Measurements from ENCODE around the gene USP31. TPM values are rescaled to one million over a fixed set of nuclear protein-coding genes. Genes with fewer than 3 reads are reported as not detected.

Gene USP31
- total RNA-seq, 1 experiment from 2014 or later = 3.5 TPM

DNA sequence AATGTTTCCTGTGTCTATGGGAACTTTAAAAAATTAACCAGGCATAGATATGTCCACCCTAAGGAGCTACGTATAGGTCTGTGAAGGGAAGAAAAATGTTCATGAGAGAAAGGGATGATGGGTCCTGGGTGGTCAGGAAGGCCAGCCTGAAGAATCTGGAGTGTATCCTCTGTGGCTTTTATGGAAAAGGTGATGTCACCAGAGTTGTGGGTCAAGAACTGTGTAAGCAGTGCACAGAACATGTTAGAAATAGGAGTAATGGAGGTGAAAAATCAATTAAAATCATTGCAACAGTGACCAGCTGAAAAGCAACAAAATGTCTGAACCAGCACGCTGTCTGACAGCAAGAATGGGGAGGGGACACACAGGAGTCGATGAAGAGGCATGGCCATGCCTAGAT, 68.5 kb downstream of the USP31 start:
- DNase-seq = no peak
- H3K9me2 ChIP-seq (replicated peaks; ENCODE audit: insufficient read depth, low read length) = no peaks in the 10 kb centered on the region
- no peaks in the 10 kb centered on the region for H3K27me3 ChIP-seq (ENCODE audit: low read length)
- H4K20me1 ChIP-seq (ENCODE audit: insufficient read depth, low read depth, low read length) = no peaks in the 10 kb centered on the region
- no peaks in the 10 kb centered on the region for H3K79me2 ChIP-seq (ENCODE audit: low read length)
- no peak overlapping the region for H3K9ac ChIP-seq (ENCODE audit: low read length)
- H3K27ac ChIP-seq (ENCODE audit: low read length) = no peak overlapping the region
- H3K4me2 ChIP-seq (ENCODE audit: low read depth, low read length, poor library complexity, severe bottlenecking) = no peak overlapping the region
- no peak overlapping the region for H2AFZ ChIP-seq (ENCODE audit: low read length)
- H3K9me3 ChIP-seq (ENCODE audit: low read length) = no peaks in the 10 kb centered on the region
- no peaks in the 10 kb centered on the region for H3K4me1 ChIP-seq (ENCODE audit: low read length)
- no peak overlapping the region for H3K4me3 ChIP-seq (ENCODE audit: low read length)
- no peaks in the 10 kb centered on the region for H3K36me3 ChIP-seq (ENCODE audit: insufficient read depth, low read length)

DNA sequence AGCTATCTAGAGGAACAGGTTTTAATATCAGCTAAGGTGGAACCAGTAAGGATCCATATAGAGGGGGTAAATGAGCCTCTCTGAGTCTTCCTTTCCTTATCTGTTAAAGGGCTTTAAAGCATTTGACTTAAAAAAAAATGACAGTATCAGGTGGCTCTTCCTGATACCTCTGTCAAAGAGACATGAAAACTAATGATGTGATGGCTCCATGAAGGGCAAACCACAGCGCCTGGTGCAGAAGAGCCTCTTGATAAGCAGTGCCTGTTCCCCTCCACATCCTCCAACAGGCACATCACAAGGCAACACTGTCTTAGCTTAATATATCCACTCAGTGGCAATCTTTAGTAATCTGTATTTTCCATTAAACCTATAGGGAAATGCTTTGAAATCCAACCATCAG, 68.9 kb downstream of the USP31 start:
- H3K4me3 ChIP-seq (ENCODE audit: low read length) = no peak overlapping the region
- DNase-seq = no peak
- no peaks in the 10 kb centered on the region for H3K9me2 ChIP-seq (replicated peaks; ENCODE audit: insufficient read depth, low read length)

GRCh38 chr16:23079675-23080301, 69.5 kb downstream of the USP31 start:
- H3K9ac ChIP-seq (ENCODE audit: low read length) = no peak overlapping the region
- H3K9me2 ChIP-seq (replicated peaks; ENCODE audit: insufficient read depth, low read length) = no peaks in the 10 kb centered on the region
- no peaks in the 10 kb centered on the region for H3K27me3 ChIP-seq (ENCODE audit: low read length)
- H3K36me3 ChIP-seq (ENCODE audit: insufficient read depth, low read length) = no peaks in the 10 kb centered on the region
- no peak overlapping the region for H3K4me3 ChIP-seq (ENCODE audit: low read length)
- no peaks in the 10 kb centered on the region for H3K79me2 ChIP-seq (ENCODE audit: low read length)
- H3K27ac ChIP-seq (ENCODE audit: low read length) = no peak overlapping the region
- H3K4me1 ChIP-seq (ENCODE audit: low read length) = no peaks in the 10 kb centered on the region
- no peak for DNase-seq
- no peak overlapping the region for H3K4me2 ChIP-seq (ENCODE audit: low read depth, low read length, poor library complexity, severe bottlenecking)
- H3K9me3 ChIP-seq (ENCODE audit: low read length) = no peaks in the 10 kb centered on the region
- no peaks in the 10 kb centered on the region for H4K20me1 ChIP-seq (ENCODE audit: insufficient read depth, low read depth, low read length)
- no peak overlapping the region for H2AFZ ChIP-seq (ENCODE audit: low read length)

More for the DNA sequence above, 68.9 kb downstream of the USP31 start:
- Histone ChIP-seq H4K20me1 (ENCODE audit: insufficient read depth, low read depth, low read length) (no peaks in the 10 kb centered on the region), H3K9me3 (ENCODE audit: low read length) (no peaks in the 10 kb centered on the region), H3K9ac (ENCODE audit: low read length) (no peak overlapping the region), H3K36me3 (ENCODE audit: insufficient read depth, low read length) (no peaks in the 10 kb centered on the region), H2AFZ (ENCODE audit: low read length) (no peak overlapping the region), H3K4me2 (ENCODE audit: low read depth, low read length, poor library complexity, severe bottlenecking) (no peak overlapping the region), H3K79me2 (ENCODE audit: low read length) (no peaks in the 10 kb centered on the region), H3K27me3 (ENCODE audit: low read length) (no peaks in the 10 kb centered on the region), H3K27ac (ENCODE audit: low read length) (no peak overlapping the region), H3K4me1 (ENCODE audit: low read length) (no peaks in the 10 kb centered on the region)

DNA sequence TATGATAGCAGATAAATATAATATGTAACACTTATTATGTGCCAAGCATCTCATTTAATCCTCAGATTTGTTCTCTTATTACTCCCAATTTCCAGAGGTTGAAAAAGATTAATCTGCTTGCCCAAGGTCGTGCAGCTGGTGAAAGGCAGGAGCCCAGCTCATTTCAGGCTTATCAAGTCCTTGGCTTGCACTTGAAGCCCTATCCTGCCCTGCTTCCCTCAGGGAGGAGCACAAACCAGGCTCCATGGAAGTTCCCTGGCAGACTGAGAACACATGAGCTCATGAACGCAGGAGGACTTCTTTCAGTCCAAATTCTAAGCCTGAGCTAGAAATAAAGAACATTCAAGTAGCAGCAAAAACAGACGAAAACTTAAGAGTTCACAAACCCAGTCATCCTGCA, 74.8 kb downstream of the USP31 start:
- Histone ChIP-seq H3K27ac (ENCODE audit: low read length) (no peak overlapping the region), H3K4me1 (ENCODE audit: low read length) (no peaks in the 10 kb centered on the region)

DNA sequence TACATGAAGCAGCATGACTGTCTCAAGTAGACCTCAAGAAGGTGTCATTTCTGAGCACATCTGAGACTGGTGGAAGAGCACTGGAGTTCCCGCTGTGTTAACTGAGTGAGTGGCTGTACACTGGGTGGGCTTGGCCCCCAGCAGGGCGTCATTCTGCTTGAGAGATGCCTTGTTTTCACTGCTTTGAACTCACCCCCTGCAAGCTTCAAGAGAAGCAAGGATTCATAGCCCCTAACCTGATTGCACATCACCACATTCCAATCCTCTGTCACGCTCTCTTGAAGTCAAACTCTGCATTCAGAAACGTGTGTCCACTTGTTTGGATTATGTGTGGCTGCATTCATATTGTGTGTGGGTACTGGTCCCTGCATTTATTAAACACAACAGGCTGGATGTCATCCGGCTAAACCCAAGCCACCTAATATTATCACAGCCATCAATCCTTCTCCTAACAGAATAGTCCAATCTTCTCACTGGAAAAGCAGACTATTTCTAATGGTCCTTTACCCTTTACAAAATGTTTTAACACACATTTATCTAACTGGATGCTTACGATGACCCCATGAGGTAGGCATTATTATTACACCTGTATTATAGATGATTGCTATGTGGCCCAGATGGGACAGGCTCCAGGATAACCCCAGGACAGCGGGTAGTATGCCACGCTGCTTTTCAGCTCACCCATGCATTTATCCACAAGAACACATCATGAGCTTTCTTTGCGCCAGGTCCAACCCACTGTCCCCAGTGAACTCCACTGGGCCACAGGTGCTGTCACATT, 76.3 kb downstream of the USP31 start:
- H3K9ac ChIP-seq (ENCODE audit: low read length) = no peak overlapping the region
- H3K27ac ChIP-seq (ENCODE audit: low read length) = no peak overlapping the region
- H3K4me1 ChIP-seq (ENCODE audit: low read length) = no peaks in the 10 kb centered on the region
- no peak for DNase-seq
- no peak overlapping the region for H3K4me3 ChIP-seq (ENCODE audit: low read length)
- H3K36me3 ChIP-seq (ENCODE audit: insufficient read depth, low read length) = no peaks in the 10 kb centered on the region
- H4K20me1 ChIP-seq (ENCODE audit: insufficient read depth, low read depth, low read length) = no peaks in the 10 kb centered on the region
- no peaks in the 10 kb centered on the region for H3K9me3 ChIP-seq (ENCODE audit: low read length)
- no peak overlapping the region for H2AFZ ChIP-seq (ENCODE audit: low read length)
- H3K27me3 ChIP-seq (ENCODE audit: low read length) = no peaks in the 10 kb centered on the region
- no peaks in the 10 kb centered on the region for H3K79me2 ChIP-seq (ENCODE audit: low read length)
- no peak overlapping the region for H3K4me2 ChIP-seq (ENCODE audit: low read depth, low read length, poor library complexity, severe bottlenecking)
- no peaks in the 10 kb centered on the region for H3K9me2 ChIP-seq (replicated peaks; ENCODE audit: insufficient read depth, low read length)

More for the DNA sequence above, 74.8 kb downstream of the USP31 start:
- no peaks in the 10 kb centered on the region for H3K9me3 ChIP-seq (ENCODE audit: low read length)
- no peaks in the 10 kb centered on the region for H4K20me1 ChIP-seq (ENCODE audit: insufficient read depth, low read depth, low read length)
- no peaks in the 10 kb centered on the region for H3K9me2 ChIP-seq (replicated peaks; ENCODE audit: insufficient read depth, low read length)
- H3K27me3 ChIP-seq (ENCODE audit: low read length) = no peaks in the 10 kb centered on the region
- H2AFZ ChIP-seq (ENCODE audit: low read length) = no peak overlapping the region
- H3K9ac ChIP-seq (ENCODE audit: low read length) = no peak overlapping the region
- H3K36me3 ChIP-seq (ENCODE audit: insufficient read depth, low read length) = no peaks in the 10 kb centered on the region
- no peak overlapping the region for H3K4me3 ChIP-seq (ENCODE audit: low read length)
- H3K4me2 ChIP-seq (ENCODE audit: low read depth, low read length, poor library complexity, severe bottlenecking) = no peak overlapping the region
- H3K79me2 ChIP-seq (ENCODE audit: low read length) = no peaks in the 10 kb centered on the region
- no peak for DNase-seq

DNA sequence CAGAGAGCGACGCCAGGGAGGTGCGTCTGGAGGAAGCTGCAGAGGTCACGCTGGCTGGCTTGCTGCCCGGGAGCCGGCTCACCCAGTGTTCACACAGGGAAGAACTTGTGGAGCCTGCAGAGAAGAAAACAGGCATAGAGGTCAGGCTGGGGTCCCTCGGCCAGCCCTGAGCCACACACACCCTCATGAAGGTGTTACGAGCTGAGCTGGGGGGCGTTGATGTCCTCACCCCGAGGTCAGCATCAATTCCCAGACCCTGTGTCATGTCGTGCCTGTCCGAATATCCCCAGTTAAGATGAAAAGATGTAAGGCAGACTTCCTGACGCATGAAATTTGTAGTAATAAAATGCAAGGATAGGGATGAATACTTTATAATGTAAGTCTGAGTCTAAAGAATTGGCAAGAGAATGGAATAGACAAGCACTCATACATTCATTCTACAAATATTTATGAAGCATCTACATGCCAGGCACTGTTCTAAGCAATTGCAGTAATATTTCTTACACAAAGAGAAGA, 77.1 kb downstream of the USP31 start:
- DNase-seq = no peak
- Histone ChIP-seq H3K79me2 (ENCODE audit: low read length) (no peaks in the 10 kb centered on the region), H3K9me3 (ENCODE audit: low read length) (no peaks in the 10 kb centered on the region), H3K36me3 (ENCODE audit: insufficient read depth, low read length) (no peaks in the 10 kb centered on the region), H2AFZ (ENCODE audit: low read length) (no peak overlapping the region), H3K4me3 (ENCODE audit: low read length) (no peak overlapping the region), H3K9me2 (replicated peaks; ENCODE audit: insufficient read depth, low read length) (no peaks in the 10 kb centered on the region), H3K4me1 (ENCODE audit: low read length) (no peaks in the 10 kb centered on the region), H3K4me2 (ENCODE audit: low read depth, low read length, poor library complexity, severe bottlenecking) (no peak overlapping the region), H4K20me1 (ENCODE audit: insufficient read depth, low read depth, low read length) (no peaks in the 10 kb centered on the region), H3K9ac (ENCODE audit: low read length) (no peak overlapping the region), H3K27me3 (ENCODE audit: low read length) (no peaks in the 10 kb centered on the region), H3K27ac (ENCODE audit: low read length) (no peak overlapping the region)

GRCh38 chr16:23071196-23072083, 77.8 kb downstream of the USP31 start:
- H3K9ac ChIP-seq (ENCODE audit: low read length) = no peak overlapping the region
- H3K9me2 ChIP-seq (replicated peaks; ENCODE audit: insufficient read depth, low read length) = no peaks in the 10 kb centered on the region
- no peak for DNase-seq
- H3K27ac ChIP-seq (ENCODE audit: low read length) = no peak overlapping the region
- no peaks in the 10 kb centered on the region for H3K36me3 ChIP-seq (ENCODE audit: insufficient read depth, low read length)
- H3K27me3 ChIP-seq (ENCODE audit: low read length) = no peaks in the 10 kb centered on the region
- no peak overlapping the region for H3K4me2 ChIP-seq (ENCODE audit: low read depth, low read length, poor library complexity, severe bottlenecking)
- H2AFZ ChIP-seq (ENCODE audit: low read length) = no peak overlapping the region
- H3K4me1 ChIP-seq (ENCODE audit: low read length) = no peaks in the 10 kb centered on the region
- H3K9me3 ChIP-seq (ENCODE audit: low read length) = no peaks in the 10 kb centered on the region
- H4K20me1 ChIP-seq (ENCODE audit: insufficient read depth, low read depth, low read length) = no peaks in the 10 kb centered on the region
- no peaks in the 10 kb centered on the region for H3K79me2 ChIP-seq (ENCODE audit: low read length)
- no peak overlapping the region for H3K4me3 ChIP-seq (ENCODE audit: low read length)

DNA sequence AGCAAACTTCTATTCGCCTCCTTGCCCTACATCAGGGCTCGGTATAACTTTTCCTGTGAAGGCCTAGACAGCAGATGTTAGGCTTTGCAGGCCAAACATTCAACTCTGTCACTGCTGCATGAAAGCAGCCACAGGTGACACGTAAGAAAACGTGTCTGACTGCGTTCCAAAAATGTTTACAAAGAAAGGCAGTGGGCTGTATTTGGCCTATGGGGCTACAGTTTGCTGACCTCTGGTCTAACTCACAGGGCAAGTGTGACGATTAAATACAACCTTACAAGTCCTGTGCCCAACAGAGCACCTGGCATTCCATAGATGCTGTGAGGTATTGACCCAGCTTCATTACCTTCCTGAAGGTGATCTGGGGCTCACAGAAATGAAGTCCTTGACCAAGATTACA, 79.4 kb downstream of the USP31 start:
- no peaks in the 10 kb centered on the region for H3K4me1 ChIP-seq (ENCODE audit: low read length)
- no peaks in the 10 kb centered on the region for H3K9me3 ChIP-seq (ENCODE audit: low read length)
- no peaks in the 10 kb centered on the region for H3K27me3 ChIP-seq (ENCODE audit: low read length)
- no peaks in the 10 kb centered on the region for H3K79me2 ChIP-seq (ENCODE audit: low read length)
- H3K4me3 ChIP-seq (ENCODE audit: low read length) = no peak overlapping the region
- no peaks in the 10 kb centered on the region for H3K36me3 ChIP-seq (ENCODE audit: insufficient read depth, low read length)
- no peaks in the 10 kb centered on the region for H3K9me2 ChIP-seq (replicated peaks; ENCODE audit: insufficient read depth, low read length)
- DNase-seq = no peak
- no peak overlapping the region for H2AFZ ChIP-seq (ENCODE audit: low read length)
- H3K27ac ChIP-seq (ENCODE audit: low read length) = no peak overlapping the region
- H4K20me1 ChIP-seq (ENCODE audit: insufficient read depth, low read depth, low read length) = no peaks in the 10 kb centered on the region
- H3K9ac ChIP-seq (ENCODE audit: low read length) = no peak overlapping the region
- no peak overlapping the region for H3K4me2 ChIP-seq (ENCODE audit: low read depth, low read length, poor library complexity, severe bottlenecking)

Measured in Karpas-422 (cell line).